Activated CD4-positive, alpha-beta T cell treated with anti-CD3 and anti-CD28 coated beads, Interleukin-2, amount 50 U/mL, for 24 hours (primary cell): ENCODE results near the gene ORAI2.
A peak's percentile ranks its signal among the peaks of the same experiment; 100 is the strongest.
"Not testable (repeated sequence)": the region's sequence is repeated elsewhere in the genome, so short reads cannot be mapped to it uniquely, and the experiment has no call there.

ENCODE experiments used
- DNase-seq, 2 donors: peaks; one replicate each; pipeline ENCODE4 v3.0.0-alpha.2; 2020; ENCODE audit warnings: low read depth in 1 of 2, low spot score in 1 of 2

Gene ORAI2

GRCh38 chr7:102446387-102447156, 13.2 kb downstream of the ORAI2 start:
- DNase-seq = no peak

GRCh38 chr7:102447311-102447710, 13.9 kb downstream of the ORAI2 start:
- no peak for DNase-seq

- DNase-seq = no peak
Observed at GRCh38 chr7:102449136-102449535, 15.8 kb downstream of the ORAI2 start.

GRCh38 chr7:102450242-102450641, 16.9 kb downstream of the ORAI2 start:
- no peak for DNase-seq

GRCh38 chr7:102451371-102452054, 18.1 kb downstream of the ORAI2 start:
- no peak for DNase-seq

- DNase-seq = no peak
Observed at GRCh38 chr7:102452451-102452850, 19.1 kb downstream of the ORAI2 start.

GRCh38 chr7:102453319-102453718, 19.9 kb downstream of the ORAI2 start:
- no peak for DNase-seq

- DNase-seq = no peak
Observed at GRCh38 chr7:102454468-102454867, 21.1 kb downstream of the ORAI2 start.

- not testable (repeated sequence) for DNase-seq
Observed at GRCh38 chr7:102454932-102455331, 21.6 kb downstream of the ORAI2 start.

- no peak for DNase-seq
Observed at GRCh38 chr7:102455596-102455995, 22.2 kb downstream of the ORAI2 start.

GRCh38 chr7:102456327-102456726, 23.0 kb downstream of the ORAI2 start:
- DNase-seq = no peak

- DNase-seq = no peak
Observed at GRCh38 chr7:102457352-102457924, 24.1 kb downstream of the ORAI2 start.

- DNase-seq = no peak
Observed at GRCh38 chr7:102459221-102459844, 26.0 kb downstream of the ORAI2 start.

GRCh38 chr7:102460467-102460866, 27.1 kb downstream of the ORAI2 start:
- no peak for DNase-seq

- no peak for DNase-seq
Observed at GRCh38 chr7:102463841-102464576, 30.6 kb downstream of the ORAI2 start.

- peak; percentile 93 to 94 for DNase-seq
Observed at GRCh38 chr7:102464577-102465280, 31.4 kb downstream of the ORAI2 start, which contains the start of the genes ALKBH4 and LRWD1. ALKBH4 (minus strand) TSS chr7:102464863; CDS start chr7:102464836, 27 bp downstream. LRWD1 (plus strand) TSS chr7:102464984; CDS start chr7:102465081, 97 bp downstream.

GRCh38 chr7:102466097-102466496, 32.7 kb downstream of the ORAI2 start:
- no peak for DNase-seq

GRCh38 chr7:102467581-102468477, 34.5 kb downstream of the ORAI2 start:
- DNase-seq = no peak
